ENCODE results near the gene DECR2. TPM values are rescaled to one million over a fixed set of nuclear protein-coding genes. Genes with fewer than 3 reads are reported as not detected.

DECR2 gene
- total and polyA plus RNA-seq, 2 of the 13 experiments (the other 11 are each of a cell fraction or from before 2014, with no cell fraction given), result 36.3 to 44.6 TPM

GRCh38 chr16:424033-424622, 22.4 kb downstream of the DECR2 start (continued):
- no peak for TF ChIP-seq HNF4G (IDR thresholded peaks at IDR 0.05; ENCODE audit: borderline replicate concordance, low read depth, low read length)
- no peak for TF ChIP-seq HNF4G (CRISPR knock-in tag; IDR thresholded peaks at IDR 0.05; ENCODE audit: borderline replicate concordance, low read depth)
- no peak for TF ChIP-seq ZNF546 (CRISPR knock-in tag; conservative IDR thresholded peaks at IDR 0.05)
- TF ChIP-seq RBM39 (IDR thresholded peaks at IDR 0.05; ENCODE audit: low read depth, low read length, poor library complexity, severe bottlenecking), result no peak
- TF ChIP-seq ZNF230 (CRISPR knock-in tag; IDR thresholded peaks at IDR 0.05), result no peak
- TF ChIP-seq CENPBD1 (CRISPR knock-in tag; IDR thresholded peaks at IDR 0.05; ENCODE audit: borderline replicate concordance, low read depth), result no peak
- TF ChIP-seq ZNF446 (CRISPR knock-in tag; IDR thresholded peaks at IDR 0.05), result no peak
- TF ChIP-seq JUND (CRISPR knock-in tag; IDR thresholded peaks at IDR 0.05), result peak; percentile 40; the same call in 1 of the 2 replicates
- TF ChIP-seq PRDM15 (CRISPR knock-in tag; IDR thresholded peaks at IDR 0.05), result no peak
- TF ChIP-seq FOSL2 (CRISPR knock-in tag; IDR thresholded peaks at IDR 0.05), result peak; percentile 92
- TF ChIP-seq ZNF263 (CRISPR knock-in tag; IDR thresholded peaks at IDR 0.05), result 0 out of 2 replicates have a peak, but pooled peaks have one; percentile 6
- no peak for TF ChIP-seq ZNF83 (CRISPR knock-in tag; IDR thresholded peaks at IDR 0.05; ENCODE audit: borderline replicate concordance)
- TF ChIP-seq GTF2F1 (IDR thresholded peaks at IDR 0.05; ENCODE audit: low read length), result no peak
- TF ChIP-seq KDM4B (CRISPR knock-in tag; IDR thresholded peaks at IDR 0.05), result no peak
- TF ChIP-seq ZNF335 (CRISPR knock-in tag; IDR thresholded peaks at IDR 0.05), result peak; percentile 43; the same call in 1 of the 2 replicates
- no peak for TF ChIP-seq ZSCAN30 (CRISPR knock-in tag; IDR thresholded peaks at IDR 0.05)
- no peak for TF ChIP-seq ZNF510 (CRISPR knock-in tag; IDR thresholded peaks at IDR 0.05; ENCODE audit: low read depth)
- TF ChIP-seq ZNF367 (CRISPR knock-in tag; IDR thresholded peaks at IDR 0.05; ENCODE audit: borderline replicate concordance), result no peak
- TF ChIP-seq KLF16 (CRISPR knock-in tag; IDR thresholded peaks at IDR 0.05), result peak in 1 of 2 experiments; percentile 35; a peak in 1 of 4 replicates
- TF ChIP-seq HNF1A (IDR thresholded peaks at IDR 0.05; ENCODE audit: low read depth), result no peak
- TF ChIP-seq HNF1A (CRISPR knock-in tag; IDR thresholded peaks at IDR 0.05; ENCODE audit: borderline replicate concordance), result no peak
- no peak for TF ChIP-seq ZNF317 (CRISPR knock-in tag; IDR thresholded peaks at IDR 0.05)
- TF ChIP-seq ZNF292 (CRISPR knock-in tag; IDR thresholded peaks at IDR 0.05; ENCODE audit: borderline replicate concordance, low read depth), result 0 out of 2 replicates have a peak, but pooled peaks have one; percentile 40
- no peak for TF ChIP-seq POGZ (CRISPR knock-in tag; IDR thresholded peaks at IDR 0.05)

Measured in HepG2 (cell line).